HG03521 (cell line): ENCODE results near the gene CENPA.
"Not testable (repeated sequence)": the region's sequence is repeated elsewhere in the genome, so short reads cannot be mapped to it uniquely, and the experiment has no call there.

Source experiments
- ATAC-seq: cut with Tn5 transposase; IDR thresholded peaks from one replicate; pipeline ENCODE4 v1.9.1; 2021; ENCODE audit warnings: mild to moderate bottlenecking, moderate library complexity; ENCODE audit not compliant: unreplicated experiment

CENPA gene

DNA sequence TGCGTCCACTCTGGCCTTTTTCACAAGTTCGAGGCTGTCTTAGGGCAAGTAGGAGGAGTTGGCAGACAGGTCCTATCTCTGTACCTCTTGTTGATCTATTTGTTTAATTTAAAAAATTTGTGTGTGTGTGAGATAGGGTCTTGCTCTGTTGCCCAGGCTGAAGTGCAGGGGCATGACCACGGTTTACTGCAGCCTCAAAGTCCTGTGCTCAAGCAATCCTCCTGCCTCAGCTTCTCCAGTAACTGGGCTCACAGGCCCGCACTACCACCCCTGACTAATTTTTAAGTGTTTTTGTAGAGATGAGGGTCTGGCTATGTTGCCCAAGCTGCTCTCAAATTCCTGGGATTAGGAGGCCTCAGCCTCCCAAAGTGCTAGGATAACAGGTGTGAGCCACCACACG, 26.0 kb upstream of the CENPA start:
- ATAC-seq: no peak

DNA sequence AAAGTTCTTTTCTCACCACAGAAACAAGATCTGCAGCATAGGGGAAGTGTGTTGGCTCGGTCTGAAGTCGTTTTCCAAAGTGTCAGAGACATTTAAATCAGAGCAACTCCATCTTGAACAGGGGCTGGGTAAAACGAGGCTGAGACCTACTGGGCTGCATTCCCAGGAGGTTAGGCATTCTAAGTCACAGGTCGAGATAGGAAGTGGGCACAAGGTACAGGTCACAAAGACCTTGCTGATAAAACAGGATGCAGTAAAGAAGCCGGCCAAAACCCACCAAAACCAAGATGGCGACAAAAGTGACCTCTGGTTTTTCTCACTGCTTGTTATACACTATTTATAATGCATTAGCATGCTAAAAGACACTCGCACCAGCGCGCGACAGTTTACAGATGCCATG, 24.9 kb upstream of the CENPA start:
- ATAC-seq: not testable (repeated sequence)

DNA sequence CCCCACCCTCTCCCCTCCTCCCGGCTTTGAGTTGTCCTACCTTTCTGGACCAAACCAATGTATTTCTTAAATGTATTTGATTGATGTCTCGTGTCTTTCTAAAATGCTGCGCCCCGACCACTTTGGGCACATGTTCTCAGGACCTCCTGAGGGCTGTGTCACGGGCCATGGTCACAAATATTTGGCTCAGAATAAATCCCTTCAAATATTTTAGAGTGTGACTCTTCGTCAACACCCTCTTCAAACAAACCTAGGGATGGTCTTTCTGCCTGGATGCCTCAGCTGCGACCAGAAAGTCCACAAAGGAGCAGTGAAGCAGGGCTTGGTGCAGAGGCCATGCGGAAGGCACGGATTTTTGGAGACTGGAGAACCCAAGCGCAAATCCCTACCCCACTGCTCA, 22.8 kb upstream of the CENPA start:
- no peak for ATAC-seq

DNA sequence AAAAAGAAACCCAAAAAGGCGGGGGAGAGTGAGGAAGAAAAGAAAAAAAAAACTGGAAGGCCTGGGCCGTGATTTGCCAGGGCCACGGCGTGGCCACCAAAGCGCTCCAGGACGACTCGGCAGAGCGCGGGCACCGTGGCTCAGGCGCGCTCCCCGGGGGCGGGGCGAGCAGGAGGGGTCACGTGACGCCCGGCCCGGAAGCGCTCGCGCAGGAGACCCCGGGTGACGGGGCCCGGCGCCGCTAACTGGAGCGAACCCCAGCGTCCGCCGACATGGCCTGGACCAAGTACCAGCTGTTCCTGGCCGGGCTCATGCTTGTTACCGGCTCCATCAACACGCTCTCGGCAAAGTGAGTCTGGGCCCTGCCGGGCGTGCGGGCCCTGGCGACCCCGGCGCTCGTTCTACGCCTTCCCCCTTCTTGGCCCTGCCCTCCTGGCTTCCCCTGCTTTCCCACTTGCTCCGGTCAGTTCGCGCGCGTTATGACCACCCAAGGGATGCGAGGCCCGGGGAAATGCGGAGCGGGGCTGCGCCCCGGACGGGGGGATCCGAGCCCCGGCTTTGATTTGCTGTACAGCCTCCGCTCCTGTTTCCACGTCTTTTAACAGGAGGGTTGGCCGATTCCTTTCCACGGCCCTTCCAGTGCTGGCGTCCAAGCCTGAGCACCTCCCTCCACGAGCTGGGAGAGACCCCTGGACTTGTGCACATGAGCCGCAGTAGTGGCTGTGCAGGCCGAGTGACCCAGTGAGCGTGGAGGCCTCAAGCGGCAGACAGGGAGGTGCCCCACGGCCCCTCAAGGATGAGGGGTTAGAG, 21.6 kb upstream of the CENPA start, which contains the start of gene SLC35F6:
SLC35F6 (plus strand) TSS at position 207 of the 810 bp plus-strand sequence; CDS start at position 273, 66 bp downstream.
- ATAC-seq: peak; percentile 83

DNA sequence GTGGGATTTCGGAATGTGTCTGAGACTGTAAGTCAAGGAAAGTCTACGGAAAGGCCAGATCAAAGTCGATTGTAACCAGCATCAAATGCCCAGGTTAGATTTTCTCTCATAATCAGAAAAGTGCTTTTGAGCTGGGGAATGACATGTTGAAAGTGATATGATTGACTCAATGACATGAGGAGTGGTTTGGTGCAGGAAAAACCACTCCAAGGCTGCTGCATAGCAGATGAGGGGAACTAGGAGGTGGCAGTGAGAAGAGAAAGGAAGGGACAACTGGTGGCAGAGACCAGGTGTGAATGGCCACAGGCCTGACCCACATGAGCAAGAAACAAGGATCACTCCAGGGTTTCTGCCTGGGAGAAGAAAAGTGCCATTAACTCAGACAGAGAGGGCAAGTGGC, 20.9 kb upstream of the CENPA start:
- no peak for ATAC-seq

DNA sequence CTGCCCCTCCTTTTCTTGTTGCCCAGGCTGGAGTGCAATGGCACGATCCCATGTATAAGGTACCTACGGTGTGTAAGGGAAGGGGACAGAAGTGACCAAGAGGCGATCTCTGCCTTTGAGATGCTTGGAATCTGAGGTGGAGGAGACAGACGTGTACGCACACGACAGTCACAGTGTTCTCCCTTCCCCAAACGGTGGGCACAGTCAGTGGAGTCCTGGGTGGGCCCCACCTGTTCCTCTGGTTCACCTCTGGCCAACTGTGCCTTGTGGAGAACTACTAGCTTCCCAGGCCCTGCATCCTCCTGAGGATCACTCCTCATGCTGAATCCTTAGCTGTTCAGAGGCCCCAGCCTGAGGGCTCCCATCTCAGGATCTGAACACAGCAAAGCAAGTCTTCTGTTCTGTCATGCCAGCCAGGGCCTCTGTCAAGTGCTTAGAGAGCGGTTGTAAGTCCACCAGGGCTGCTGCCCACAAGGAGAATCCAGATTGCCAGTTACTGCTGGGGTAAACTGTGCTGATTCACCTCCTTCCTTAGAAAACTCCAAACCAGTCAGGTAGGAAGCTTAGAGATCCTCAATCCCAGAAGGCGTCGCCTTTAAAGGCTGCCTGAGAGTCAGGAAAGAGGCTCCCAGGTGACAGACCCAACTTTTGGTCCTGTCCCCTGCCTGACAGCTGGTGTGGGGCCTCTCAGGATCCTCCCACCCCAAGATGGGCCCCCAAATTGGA, 20.2 kb upstream of the CENPA start:
- ATAC-seq: no peak

DNA sequence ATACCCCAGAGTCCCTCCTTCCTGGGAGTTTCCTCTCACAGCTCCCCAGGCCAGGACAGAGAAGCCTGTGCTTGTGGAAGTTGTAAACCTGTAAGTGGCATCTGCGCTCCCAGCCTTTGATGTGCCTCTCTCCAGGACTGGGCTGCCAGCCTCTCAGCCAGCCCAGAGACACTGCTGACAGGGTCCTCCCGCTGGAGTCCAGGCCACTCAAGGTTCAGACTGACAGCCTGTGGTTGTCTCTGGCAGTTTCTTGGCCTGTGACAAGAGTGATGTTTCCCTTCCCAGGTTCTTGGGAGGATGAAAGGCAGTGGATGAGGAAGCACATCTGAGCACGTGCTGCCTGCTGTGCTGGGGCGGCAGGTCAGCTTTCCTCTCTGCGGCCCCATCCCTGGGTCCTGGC, 18.7 kb upstream of the CENPA start:
- no peak for ATAC-seq

DNA sequence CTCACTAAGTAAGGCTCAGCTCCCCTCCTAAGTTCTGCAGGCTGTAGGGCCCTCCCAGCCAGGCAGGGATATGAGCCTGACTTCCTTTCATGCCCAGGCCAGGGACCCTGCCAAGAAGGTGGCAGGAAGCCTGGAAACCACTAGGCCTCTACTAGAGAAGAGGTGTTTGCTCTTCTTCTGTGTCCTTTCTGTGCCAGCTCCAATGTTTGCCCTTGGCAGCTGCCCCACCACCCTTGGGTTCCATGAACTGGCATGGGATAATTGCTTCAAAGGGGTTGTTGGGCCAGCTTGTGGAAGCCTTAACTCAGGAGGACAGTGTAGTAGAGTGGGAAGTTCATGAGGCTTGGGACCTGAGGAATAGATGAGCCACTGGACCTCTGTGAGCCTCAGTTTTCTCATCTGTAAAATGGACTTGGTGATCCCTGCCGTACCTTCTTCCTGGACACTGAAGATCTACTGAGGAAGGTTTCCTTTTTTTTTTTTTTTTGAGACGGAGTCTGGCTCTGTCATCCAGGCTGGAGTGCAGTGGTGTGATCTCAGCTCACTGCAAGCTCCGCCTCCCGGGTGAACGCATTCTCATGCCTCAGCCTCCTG, 17.9 kb upstream of the CENPA start:
- no peak for ATAC-seq

DNA sequence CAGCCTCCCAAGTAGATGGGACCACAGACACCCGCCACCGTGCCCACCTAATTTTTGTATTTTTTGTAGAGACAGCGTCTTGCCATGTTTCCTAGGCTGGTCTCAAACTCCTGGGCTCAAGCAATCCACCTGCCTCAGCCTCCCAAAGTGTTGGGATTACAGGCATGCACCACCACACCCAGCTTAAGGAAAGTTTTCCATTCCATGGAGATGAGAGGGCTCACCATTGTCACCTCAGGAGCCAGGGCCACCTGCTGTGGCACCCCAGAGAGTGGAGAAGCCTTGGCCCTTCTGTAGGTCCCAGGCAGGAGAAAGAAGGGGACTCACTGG, 17.1 kb upstream of the CENPA start:
- no peak for ATAC-seq

DNA sequence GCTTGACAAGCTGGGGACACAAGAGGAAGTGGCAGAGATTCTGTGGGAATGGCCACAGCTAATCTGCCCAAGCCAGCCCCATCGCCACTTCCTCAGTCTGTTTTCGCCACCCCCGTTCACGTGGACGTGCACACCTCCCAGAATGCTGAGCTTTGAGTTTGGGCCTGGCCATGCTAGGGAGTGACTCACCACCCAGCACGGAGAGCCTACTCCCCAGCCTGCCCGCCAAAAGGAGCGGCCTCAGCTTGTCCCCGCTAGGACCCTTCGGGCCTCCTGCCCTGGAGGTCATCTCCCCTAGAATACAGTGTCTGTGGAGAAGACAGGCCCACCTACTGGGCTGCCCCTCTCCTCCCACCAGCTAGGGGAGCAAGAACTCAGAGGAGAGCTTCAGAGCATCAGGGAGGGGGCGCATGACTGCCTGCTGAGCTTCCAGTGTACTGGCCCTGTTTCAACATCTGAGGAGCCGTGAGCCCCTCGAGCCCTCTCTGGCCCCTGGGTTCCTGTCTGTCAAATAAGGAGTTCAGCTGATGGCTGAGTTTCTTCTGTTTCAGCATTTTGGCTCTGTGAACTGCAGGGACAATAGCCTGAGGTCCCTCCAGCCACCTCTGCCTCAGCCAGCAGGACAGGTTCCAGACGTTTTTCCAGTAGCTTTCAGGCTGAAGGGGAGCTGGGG, 16.6 kb upstream of the CENPA start:
- ATAC-seq: no peak

DNA sequence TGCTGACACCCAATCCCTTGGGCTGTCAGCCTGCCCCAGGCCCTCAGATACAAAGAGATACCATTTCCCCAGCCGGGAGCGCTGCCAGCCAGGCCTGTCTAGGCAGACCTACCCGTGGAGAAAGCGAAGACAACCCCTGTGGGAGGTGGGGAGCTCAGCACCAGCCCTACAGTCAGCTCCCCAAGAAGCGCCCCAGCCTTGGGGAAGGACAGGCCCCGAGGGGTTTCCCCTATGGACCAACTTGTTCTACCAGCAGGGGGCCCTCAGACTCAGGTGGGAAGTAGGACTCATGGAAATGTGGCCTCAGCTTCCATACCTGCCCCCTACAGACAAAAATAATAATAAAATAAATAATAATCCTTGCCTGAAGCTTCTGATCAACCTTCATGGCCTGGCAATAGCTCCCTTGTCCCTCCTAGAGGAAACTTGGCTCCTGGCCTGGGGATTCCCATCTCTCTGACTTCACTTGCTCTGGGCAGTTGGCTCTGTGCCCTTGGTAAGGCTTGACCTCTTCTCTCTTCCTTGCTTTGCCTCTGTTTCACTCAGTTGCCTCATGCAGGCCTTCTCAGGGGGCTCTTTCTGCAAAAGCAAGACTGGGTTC, 14.8 kb upstream of the CENPA start:
- ATAC-seq: no peak

DNA sequence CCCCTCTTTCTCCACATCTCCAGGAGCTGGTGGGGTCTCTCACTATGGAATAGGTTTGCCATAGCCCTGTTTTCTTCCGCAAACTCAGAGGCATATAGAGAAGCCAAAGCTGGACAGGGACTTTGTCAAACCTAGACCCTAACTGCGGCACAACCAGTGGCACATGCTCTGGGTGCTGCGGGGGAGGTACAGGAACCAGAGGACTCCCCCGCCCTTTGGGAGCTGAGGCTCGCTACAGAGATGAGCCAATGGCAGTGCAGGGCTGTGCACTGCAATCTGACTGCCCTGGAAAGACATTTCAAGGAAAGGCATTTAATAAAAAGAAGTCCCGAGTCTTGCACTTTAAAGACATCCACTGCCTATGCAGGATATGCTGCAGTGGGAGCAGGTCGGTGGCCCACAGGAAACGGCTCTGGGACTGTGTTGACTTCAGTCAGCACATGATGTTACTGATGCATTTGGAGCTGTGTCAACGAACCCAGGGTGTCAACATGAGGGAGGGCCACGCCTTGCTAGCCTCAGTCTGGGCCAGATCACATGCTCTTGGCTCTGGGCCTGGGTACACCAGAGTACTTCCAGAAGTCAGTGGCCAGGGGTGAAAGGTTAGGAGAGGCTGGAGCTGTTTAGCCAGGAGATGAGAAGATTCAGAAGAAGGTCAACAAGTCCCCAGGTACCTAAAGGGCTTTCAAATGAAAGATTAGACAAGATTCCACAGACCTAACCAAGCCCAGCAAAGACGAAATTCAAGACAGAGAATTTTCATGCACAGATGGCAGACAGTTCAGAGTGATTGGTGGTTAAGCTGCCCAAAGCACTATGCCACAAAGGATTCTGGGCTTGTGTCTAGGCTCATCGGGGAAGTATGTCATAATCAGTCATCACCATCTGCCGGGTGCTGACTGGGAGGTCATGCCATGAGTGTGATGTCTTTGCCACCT, 13.5 kb upstream of the CENPA start:
- no peak for ATAC-seq

DNA sequence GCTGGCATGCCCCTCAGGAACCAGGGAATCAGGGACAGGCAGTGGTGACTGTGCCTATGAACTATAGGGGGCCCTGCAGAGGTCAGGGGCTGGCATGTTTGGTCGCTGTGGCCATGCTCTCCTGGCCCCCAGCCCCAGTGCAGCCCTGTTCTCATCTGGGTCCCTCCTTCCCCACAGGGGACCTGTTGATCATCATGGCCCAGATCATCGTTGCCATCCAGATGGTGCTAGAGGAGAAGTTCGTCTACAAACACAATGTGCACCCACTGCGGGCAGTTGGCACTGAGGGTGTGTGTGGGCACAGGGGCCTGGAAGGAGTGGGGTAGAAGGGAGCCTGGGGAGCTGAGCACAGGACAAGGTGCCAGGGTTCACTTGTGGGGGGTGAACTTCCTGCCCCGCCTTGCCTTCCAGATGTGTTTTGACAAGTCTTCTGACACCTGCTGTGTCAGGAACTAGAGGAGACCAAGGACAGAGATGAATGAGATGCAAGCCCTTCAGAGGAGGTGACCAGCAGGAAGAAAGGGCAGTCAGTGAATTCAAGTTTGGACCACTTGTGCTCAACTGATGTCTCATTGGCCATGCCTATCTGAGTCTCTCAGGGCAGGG, 9.6 kb upstream of the CENPA start:
- no peak for ATAC-seq

DNA sequence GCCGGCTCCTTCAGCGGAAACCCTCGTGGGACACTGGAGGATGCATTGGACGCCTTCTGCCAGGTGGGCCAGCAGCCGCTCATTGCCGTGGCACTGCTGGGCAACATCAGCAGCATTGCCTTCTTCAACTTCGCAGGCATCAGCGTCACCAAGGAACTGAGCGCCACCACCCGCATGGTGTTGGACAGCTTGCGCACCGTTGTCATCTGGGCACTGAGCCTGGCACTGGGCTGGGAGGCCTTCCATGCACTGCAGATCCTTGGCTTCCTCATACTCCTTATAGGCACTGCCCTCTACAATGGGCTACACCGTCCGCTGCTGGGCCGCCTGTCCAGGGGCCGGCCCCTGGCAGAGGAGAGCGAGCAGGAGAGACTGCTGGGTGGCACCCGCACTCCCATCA, 7.8 kb upstream of the CENPA start:
- ATAC-seq: no peak

DNA sequence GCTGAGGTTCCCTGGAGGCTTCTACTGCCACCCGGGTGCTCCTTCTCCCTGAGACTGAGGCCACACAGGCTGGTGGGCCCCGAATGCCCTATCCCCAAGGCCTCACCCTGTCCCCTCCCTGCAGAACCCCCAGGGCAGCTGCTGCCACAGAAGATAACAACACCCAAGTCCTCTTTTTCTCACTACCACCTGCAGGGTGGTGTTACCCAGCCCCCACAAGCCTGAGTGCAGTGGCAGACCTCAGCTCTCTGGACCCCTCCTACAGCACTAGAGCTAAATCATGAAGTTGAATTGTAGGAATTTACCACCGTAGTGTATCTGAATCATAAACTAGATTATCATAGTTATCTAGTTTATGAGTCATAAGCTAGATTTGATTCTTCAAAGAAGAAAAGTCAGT, 7.3 kb upstream of the CENPA start:
- ATAC-seq: no peak

DNA sequence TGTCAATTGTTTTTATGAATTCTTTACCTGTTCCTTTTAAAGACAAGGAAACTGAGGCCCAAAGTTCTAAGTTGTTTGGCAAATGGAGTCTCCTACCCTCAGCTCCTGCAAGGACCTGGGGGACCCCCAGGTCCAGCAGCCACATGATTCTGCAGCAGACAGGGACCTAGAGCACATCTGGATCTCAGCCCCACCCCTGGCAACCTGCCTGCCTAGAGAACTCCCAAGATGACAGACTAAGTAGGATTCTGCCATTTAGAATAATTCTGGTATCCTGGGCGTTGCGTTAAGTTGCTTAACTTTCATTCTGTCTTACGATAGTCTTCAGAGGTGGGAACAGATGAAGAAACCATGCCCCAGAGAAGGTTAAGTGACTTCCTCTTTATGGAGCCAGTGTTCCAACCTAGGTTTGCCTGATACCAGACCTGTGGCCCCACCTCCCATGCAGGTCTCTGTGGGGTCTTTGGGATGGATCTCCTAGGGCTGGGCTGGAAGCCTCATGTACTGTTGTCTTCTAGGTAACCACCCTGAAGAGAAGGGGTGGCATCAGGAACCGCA, 5.6 kb upstream of the CENPA start:
- ATAC-seq: no peak

DNA sequence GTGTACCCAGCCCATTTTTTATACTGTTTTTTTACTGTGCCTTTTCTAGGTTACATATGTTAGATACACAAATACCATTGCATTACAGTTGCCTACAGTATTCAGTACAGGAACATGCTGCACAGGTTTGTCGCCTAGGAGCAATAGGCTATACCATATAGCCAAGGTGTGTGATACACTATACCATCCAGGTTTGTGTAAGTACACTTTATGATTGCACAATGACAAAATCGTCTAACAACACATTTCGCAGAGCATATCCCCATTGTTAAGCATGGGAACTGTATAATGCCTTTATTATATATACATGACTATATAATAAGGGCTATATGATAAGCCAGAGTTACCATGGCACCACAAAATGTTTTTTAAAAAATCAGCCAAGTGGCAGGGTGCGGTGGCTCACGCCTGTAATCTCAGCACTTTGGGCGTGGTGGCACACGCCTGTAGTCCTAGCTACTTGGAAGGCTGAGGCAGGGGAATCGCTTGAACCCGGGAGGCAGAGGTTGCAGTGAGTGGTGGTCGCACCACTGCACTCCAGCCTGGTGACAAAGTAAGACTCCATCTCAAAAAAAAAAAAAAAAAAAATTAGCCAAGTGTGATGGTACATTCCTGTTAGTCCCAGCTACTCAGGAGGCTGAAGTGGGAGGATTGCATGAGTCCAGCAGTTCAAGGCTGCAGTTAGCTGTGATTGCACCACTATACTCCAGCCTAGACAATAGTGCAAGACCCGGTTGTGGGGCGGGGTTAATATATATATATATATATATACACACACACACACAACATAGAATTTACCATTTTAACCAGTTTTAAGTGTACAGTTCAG, 2.8 kb upstream of the CENPA start:
- ATAC-seq: no peak

DNA sequence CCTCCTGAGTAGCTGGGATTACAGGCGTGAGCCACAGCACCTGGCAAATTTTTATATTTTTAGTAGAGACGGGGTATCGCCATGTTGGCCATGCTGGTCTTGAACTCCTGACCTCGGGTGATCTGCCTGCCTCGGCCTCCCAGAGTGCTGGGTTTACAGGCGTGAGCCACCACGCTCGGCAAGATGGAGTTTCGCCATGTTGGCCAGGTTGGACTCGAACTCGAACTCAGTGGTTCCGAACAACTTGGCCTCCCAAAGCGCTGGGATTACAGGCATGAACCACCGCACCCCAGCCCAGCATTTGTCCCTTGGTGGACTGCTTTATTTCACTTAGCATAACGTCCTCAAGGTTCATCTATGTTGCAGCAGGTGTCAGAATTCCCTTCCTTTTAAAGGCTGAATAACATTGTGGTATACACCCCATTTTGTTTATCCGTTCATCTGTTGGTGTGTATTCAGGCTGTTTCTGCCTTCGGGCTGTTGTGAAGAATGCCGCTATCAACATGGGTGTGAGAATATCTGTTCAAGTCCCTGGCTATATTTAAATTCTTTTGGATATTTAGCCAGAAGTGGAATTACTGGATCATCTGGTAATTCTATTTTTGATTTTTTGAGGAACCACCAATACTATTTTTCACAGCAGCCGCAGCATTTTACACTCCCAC, 1.2 kb upstream of the CENPA start:
- ATAC-seq: no peak
